ENCODE results near the gene ALDH4A1.

The ALDH4A1 gene

GRCh38 chr1:18937539-18937938 is 35.2 kb upstream of the ALDH4A1 start:
- Histone ChIP-seq H3K27me3 (ENCODE audit: low read depth, low read length) (no peaks in the 10 kb centered on the region), H3K27ac (ENCODE audit: low read length) (no peak overlapping the region), H3K9me3 (ENCODE audit: control insufficient read depth in 1 of 2, low read length in 2 of 2) (no peaks in the 10 kb centered on the region), H3K4me1 (ENCODE audit: control insufficient read depth in 1 of 2, insufficient read depth in 2 of 2, low read length in 2 of 2) (peaks cover 0 to 58% of the 10 kb centered on the region in 2 donors), H3K4me3 (ENCODE audit: low read depth in 1 of 2, low read length in 2 of 2) (no peak overlapping the region), H3K36me3 (ENCODE audit: control insufficient read depth in 1 of 2, insufficient read depth in 2 of 2, low read length in 2 of 2) (peaks cover 0 to 7% of the 10 kb centered on the region in 2 donors)

DNA sequence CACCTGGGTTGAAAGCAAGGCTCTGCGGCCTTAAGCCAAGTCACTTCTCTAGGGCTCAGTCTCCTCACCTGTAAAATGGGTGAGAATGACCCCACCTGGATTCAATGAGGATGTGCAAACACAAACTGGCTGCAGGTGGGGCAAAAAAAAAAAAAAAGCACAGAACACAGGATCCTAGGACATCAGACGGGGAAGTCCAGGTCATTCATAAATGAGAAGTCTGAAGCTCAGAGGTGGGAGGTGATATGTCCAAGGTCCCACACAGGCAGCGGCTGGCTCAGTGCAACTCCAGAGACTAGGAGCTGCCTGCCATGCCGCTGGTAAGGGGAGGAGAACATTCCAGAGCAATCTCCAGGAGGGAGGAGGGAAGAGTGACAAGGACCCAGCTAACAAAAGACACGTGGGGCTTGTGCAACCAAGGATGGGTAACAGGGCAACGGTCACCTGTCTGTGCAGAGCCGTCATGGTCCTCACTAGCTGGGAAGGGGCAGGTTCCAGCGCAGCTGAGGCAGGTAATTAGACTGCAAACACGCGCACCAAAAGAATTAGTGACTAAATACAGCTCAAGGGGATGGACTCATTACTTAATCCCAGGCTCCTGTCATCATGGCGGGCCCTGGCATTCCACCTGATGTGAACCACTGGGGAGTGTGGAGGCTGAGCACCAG is 34.6 kb upstream of the ALDH4A1 start:
- Histone ChIP-seq H3K4me1 (ENCODE audit: control insufficient read depth in 1 of 2, insufficient read depth in 2 of 2, low read length in 2 of 2) (peaks cover 0 to 54% of the 10 kb centered on the region in 2 donors), H3K4me3 (ENCODE audit: low read depth in 1 of 2, low read length in 2 of 2) (no peak overlapping the region), H3K27ac (ENCODE audit: low read length) (no peak overlapping the region), H3K36me3 (ENCODE audit: control insufficient read depth in 1 of 2, insufficient read depth in 2 of 2, low read length in 2 of 2) (peaks cover 0 to 7% of the 10 kb centered on the region in 2 donors), H3K9me3 (ENCODE audit: control insufficient read depth in 1 of 2, low read length in 2 of 2) (no peaks in the 10 kb centered on the region), H3K27me3 (ENCODE audit: low read depth, low read length) (no peaks in the 10 kb centered on the region)

DNA sequence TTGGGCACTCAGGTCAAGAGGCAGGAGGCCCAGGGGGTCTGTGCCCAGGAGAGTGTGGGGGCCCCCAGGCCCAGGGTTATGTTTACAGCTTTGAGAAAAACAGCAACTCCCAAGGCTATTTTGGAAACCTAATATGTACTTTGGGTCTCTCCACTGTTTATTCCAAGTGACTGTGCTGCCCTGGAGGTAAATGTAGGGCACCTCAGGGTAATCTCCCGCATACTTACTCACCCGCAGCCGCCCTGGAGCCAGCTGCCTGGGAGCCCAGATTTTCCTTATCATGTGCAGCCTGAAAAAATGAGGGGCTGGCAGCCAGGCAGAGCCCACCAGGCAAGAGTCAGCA is 34.1 kb upstream of the ALDH4A1 start:
- Histone ChIP-seq H3K9me3 (ENCODE audit: control insufficient read depth in 1 of 2, low read length in 2 of 2) (no peaks in the 10 kb centered on the region), H3K36me3 (ENCODE audit: control insufficient read depth in 1 of 2, insufficient read depth in 2 of 2, low read length in 2 of 2) (peaks cover 0 to 2% of the 10 kb centered on the region in 2 donors), H3K27ac (ENCODE audit: low read length) (no peak overlapping the region), H3K27me3 (ENCODE audit: low read depth, low read length) (no peaks in the 10 kb centered on the region), H3K4me3 (ENCODE audit: low read depth in 1 of 2, low read length in 2 of 2) (no peak overlapping the region), H3K4me1 (ENCODE audit: control insufficient read depth in 1 of 2, insufficient read depth in 2 of 2, low read length in 2 of 2) (peaks cover 0 to 49% of the 10 kb centered on the region in 2 donors)

DNA sequence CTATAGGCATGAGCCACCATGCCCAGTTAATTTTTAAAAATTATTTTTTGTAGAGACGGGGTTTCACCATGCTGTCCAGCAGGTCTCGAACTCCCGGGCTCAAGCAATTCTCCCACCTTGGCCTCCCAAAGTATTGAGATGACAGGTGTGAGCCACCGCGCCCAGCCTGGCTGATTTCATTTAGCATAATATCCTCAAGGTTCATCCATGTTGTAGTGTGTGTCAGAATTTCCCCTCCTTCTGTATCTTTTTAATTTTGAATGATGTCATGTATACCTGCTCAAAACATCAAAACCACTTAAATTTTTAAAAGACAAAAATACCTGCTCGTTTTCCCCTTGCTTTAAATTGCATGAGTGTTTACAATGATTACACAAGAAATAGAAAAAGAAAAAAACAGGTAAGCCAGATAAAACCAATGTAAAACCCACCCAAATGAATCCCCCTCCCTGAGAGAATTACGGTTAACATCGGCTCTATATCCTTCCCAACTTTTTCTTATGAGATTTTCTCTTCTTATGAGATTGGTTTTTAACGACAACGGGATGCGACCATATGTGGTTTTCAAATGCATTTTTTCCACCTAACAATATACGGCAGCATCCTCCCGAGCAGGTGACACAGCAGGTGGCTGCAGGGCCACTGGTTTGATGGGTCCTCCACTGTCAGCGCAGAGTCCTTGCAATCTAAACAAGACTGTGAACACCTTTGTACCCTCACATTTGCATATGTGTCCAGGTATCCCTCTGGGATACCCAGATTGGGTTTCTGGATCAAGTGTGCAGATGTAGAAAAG is 32.0 kb upstream of the ALDH4A1 start:
- no peak overlapping the region for H3K4me3 ChIP-seq (ENCODE audit: low read depth in 1 of 2, low read length in 2 of 2)
- peaks cover 0 to 36% of the 10 kb centered on the region in 2 donors for H3K4me1 ChIP-seq (ENCODE audit: control insufficient read depth in 1 of 2, insufficient read depth in 2 of 2, low read length in 2 of 2)
- no peaks in the 10 kb centered on the region for H3K27me3 ChIP-seq (ENCODE audit: low read depth, low read length)
- no peaks in the 10 kb centered on the region for H3K36me3 ChIP-seq (ENCODE audit: control insufficient read depth in 1 of 2, insufficient read depth in 2 of 2, low read length in 2 of 2)
- no peak overlapping the region for H3K27ac ChIP-seq (ENCODE audit: low read length)
- H3K9me3 ChIP-seq (ENCODE audit: control insufficient read depth in 1 of 2, low read length in 2 of 2) = no peaks in the 10 kb centered on the region

DNA sequence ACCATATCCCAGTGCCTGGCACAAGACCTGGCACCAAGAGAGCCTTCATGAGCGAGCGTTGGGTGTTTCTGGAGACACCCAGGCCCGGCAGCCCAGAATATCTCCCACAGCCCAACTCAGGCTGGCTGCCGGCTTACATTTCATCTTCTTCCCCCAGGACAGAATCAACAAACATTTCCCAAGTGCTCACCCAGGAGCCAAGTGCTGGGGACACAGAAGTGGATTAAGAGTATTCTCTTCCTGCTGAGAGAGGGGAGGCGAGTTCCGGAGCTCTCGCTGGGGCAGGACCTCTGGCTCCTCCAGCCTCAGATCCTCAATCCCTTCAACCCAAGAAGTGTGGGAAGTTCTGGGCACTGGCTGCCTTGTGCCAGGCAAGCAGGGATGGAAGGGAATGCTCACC is 30.5 kb upstream of the ALDH4A1 start:
- Histone ChIP-seq H3K36me3 (ENCODE audit: control insufficient read depth in 1 of 2, insufficient read depth in 2 of 2, low read length in 2 of 2) (no peaks in the 10 kb centered on the region), H3K9me3 (ENCODE audit: control insufficient read depth in 1 of 2, low read length in 2 of 2) (no peaks in the 10 kb centered on the region), H3K4me3 (ENCODE audit: low read depth in 1 of 2, low read length in 2 of 2) (no peak overlapping the region), H3K27ac (ENCODE audit: low read length) (no peak overlapping the region), H3K4me1 (ENCODE audit: control insufficient read depth in 1 of 2, insufficient read depth in 2 of 2, low read length in 2 of 2) (peaks cover 0 to 33% of the 10 kb centered on the region in 2 donors), H3K27me3 (ENCODE audit: low read depth, low read length) (no peaks in the 10 kb centered on the region)

- no peak overlapping the region for H3K27ac ChIP-seq (ENCODE audit: low read length)
- no peak overlapping the region for H3K4me3 ChIP-seq (ENCODE audit: low read depth in 1 of 2, low read length in 2 of 2)
- H3K9me3 ChIP-seq (ENCODE audit: control insufficient read depth in 1 of 2, low read length in 2 of 2) = no peaks in the 10 kb centered on the region
- no peaks in the 10 kb centered on the region for H3K36me3 ChIP-seq (ENCODE audit: control insufficient read depth in 1 of 2, insufficient read depth in 2 of 2, low read length in 2 of 2)
- peaks cover 0 to 38% of the 10 kb centered on the region in 2 donors for H3K4me1 ChIP-seq (ENCODE audit: control insufficient read depth in 1 of 2, insufficient read depth in 2 of 2, low read length in 2 of 2)
- H3K27me3 ChIP-seq (ENCODE audit: low read depth, low read length) = no peaks in the 10 kb centered on the region
These were observed 30.0 kb upstream of the ALDH4A1 start for GRCh38 chr1:18932387-18932786.

GRCh38 chr1:18931730-18932129 is 29.4 kb upstream of the ALDH4A1 start:
- Histone ChIP-seq H3K4me1 (ENCODE audit: control insufficient read depth in 1 of 2, insufficient read depth in 2 of 2, low read length in 2 of 2) (peaks cover 4 to 39% of the 10 kb centered on the region in 2 donors), H3K36me3 (ENCODE audit: control insufficient read depth in 1 of 2, insufficient read depth in 2 of 2, low read length in 2 of 2) (no peaks in the 10 kb centered on the region), H3K27ac (ENCODE audit: low read length) (no peak overlapping the region), H3K27me3 (ENCODE audit: low read depth, low read length) (no peaks in the 10 kb centered on the region), H3K4me3 (ENCODE audit: low read depth in 1 of 2, low read length in 2 of 2) (no peak overlapping the region), H3K9me3 (ENCODE audit: control insufficient read depth in 1 of 2, low read length in 2 of 2) (no peaks in the 10 kb centered on the region)

GRCh38 chr1:18929686-18930085 is 27.3 kb upstream of the ALDH4A1 start:
- Histone ChIP-seq H3K4me3 (ENCODE audit: low read depth in 1 of 2, low read length in 2 of 2) (peak overlapping the region in 1 of 2 donors; percentile 11), H3K9me3 (ENCODE audit: control insufficient read depth in 1 of 2, low read length in 2 of 2) (no peaks in the 10 kb centered on the region), H3K36me3 (ENCODE audit: control insufficient read depth in 1 of 2, insufficient read depth in 2 of 2, low read length in 2 of 2) (no peaks in the 10 kb centered on the region), H3K27ac (ENCODE audit: low read length) (no peak overlapping the region), H3K27me3 (ENCODE audit: low read depth, low read length) (no peaks in the 10 kb centered on the region), H3K4me1 (ENCODE audit: control insufficient read depth in 1 of 2, insufficient read depth in 2 of 2, low read length in 2 of 2) (peaks cover 5 to 36% of the 10 kb centered on the region in 2 donors)

DNA sequence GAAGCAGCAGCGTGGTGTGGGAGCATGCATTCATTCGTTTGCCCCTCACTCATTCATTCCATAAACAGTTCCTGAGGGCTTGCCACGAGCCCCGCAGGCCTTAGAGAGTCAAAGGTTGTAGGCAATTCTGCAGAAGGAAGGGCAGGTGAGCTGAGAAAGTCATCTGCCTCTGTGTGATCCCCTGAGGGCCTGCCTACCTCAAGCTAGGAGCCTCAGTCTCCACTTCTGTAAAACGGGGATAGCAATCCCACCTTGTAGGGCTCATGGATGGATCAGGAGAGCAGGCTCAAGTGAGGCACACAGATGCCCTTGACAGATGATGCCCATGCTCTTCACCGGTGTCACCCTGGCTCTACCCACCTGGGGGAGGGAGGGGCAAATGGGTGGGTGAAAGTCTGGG is 26.6 kb upstream of the ALDH4A1 start:
- peaks cover 5 to 41% of the 10 kb centered on the region in 2 donors for H3K4me1 ChIP-seq (ENCODE audit: control insufficient read depth in 1 of 2, insufficient read depth in 2 of 2, low read length in 2 of 2)
- H3K9me3 ChIP-seq (ENCODE audit: control insufficient read depth in 1 of 2, low read length in 2 of 2) = no peaks in the 10 kb centered on the region
- no peak overlapping the region for H3K27ac ChIP-seq (ENCODE audit: low read length)
- no peaks in the 10 kb centered on the region for H3K36me3 ChIP-seq (ENCODE audit: control insufficient read depth in 1 of 2, insufficient read depth in 2 of 2, low read length in 2 of 2)
- no peak overlapping the region for H3K4me3 ChIP-seq (ENCODE audit: low read depth in 1 of 2, low read length in 2 of 2)
- no peaks in the 10 kb centered on the region for H3K27me3 ChIP-seq (ENCODE audit: low read depth, low read length)

- Histone ChIP-seq H3K27ac (ENCODE audit: low read length) (no peak overlapping the region), H3K4me3 (ENCODE audit: low read depth in 1 of 2, low read length in 2 of 2) (no peak overlapping the region), H3K9me3 (ENCODE audit: control insufficient read depth in 1 of 2, low read length in 2 of 2) (no peaks in the 10 kb centered on the region), H3K27me3 (ENCODE audit: low read depth, low read length) (no peaks in the 10 kb centered on the region), H3K4me1 (ENCODE audit: control insufficient read depth in 1 of 2, insufficient read depth in 2 of 2, low read length in 2 of 2) (peaks cover 9 to 47% of the 10 kb centered on the region in 2 donors), H3K36me3 (ENCODE audit: control insufficient read depth in 1 of 2, insufficient read depth in 2 of 2, low read length in 2 of 2) (no peaks in the 10 kb centered on the region)
These were observed 26.1 kb upstream of the ALDH4A1 start for GRCh38 chr1:18928406-18928805.

GRCh38 chr1:18927654-18928272 is 25.4 kb upstream of the ALDH4A1 start:
- peaks cover 15 to 47% of the 10 kb centered on the region in 2 donors for H3K4me1 ChIP-seq (ENCODE audit: control insufficient read depth in 1 of 2, insufficient read depth in 2 of 2, low read length in 2 of 2)
- H3K36me3 ChIP-seq (ENCODE audit: control insufficient read depth in 1 of 2, insufficient read depth in 2 of 2, low read length in 2 of 2) = no peaks in the 10 kb centered on the region
- no peak overlapping the region for H3K4me3 ChIP-seq (ENCODE audit: low read depth in 1 of 2, low read length in 2 of 2)
- no peaks in the 10 kb centered on the region for H3K9me3 ChIP-seq (ENCODE audit: control insufficient read depth in 1 of 2, low read length in 2 of 2)
- no peak overlapping the region for H3K27ac ChIP-seq (ENCODE audit: low read length)
- no peaks in the 10 kb centered on the region for H3K27me3 ChIP-seq (ENCODE audit: low read depth, low read length)
